ENCODE results near the gene TSHZ2. TPM values are rescaled to one million over a fixed set of nuclear protein-coding genes. Genes with fewer than 3 reads are reported as not detected.

The TSHZ2 gene
- total RNA-seq, 1 donor from 2014 or later = 0.06 TPM

DNA sequence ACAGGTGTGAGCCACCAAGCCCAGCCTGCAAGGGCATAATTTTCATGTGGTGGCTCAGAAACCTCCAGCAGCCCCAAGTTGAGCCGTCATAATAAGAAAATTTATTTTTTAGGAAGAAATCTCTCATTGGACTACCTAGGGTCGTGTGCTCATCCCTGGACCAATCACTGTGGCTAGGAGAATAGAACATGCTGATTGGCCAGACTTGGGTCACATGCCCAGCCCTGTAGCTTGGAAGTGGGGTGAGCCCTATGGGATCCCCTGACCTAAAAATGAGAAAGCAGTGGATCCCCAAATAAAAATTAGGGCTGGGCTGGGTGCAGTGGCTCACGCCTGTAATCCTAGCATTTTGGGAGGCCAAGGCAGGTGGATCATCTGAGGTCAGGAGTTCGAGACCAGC lies 466.2 kb downstream of the TSHZ2 start:
- no peak overlapping the region for H3K4me3 ChIP-seq (ENCODE audit: low read depth, low read length)
- TF ChIP-seq, protein P1, sequence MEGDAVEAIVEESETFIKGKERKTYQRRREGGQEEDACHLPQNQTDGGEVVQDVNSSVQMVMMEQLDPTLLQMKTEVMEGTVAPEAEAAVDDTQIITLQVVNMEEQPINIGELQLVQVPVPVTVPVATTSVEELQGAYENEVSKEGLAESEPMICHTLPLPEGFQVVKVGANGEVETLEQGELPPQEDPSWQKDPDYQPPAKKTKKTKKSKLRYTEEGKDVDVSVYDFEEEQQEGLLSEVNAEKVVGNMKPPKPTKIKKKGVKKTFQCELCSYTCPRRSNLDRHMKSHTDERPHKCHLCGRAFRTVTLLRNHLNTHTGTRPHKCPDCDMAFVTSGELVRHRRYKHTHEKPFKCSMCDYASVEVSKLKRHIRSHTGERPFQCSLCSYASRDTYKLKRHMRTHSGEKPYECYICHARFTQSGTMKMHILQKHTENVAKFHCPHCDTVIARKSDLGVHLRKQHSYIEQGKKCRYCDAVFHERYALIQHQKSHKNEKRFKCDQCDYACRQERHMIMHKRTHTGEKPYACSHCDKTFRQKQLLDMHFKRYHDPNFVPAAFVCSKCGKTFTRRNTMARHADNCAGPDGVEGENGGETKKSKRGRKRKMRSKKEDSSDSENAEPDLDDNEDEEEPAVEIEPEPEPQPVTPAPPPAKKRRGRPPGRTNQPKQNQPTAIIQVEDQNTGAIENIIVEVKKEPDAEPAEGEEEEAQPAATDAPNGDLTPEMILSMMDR (conservative IDR thresholded peaks at IDR 0.05; ENCODE audit: low read depth, low read length) = no peak
- DNase-seq (ENCODE audit: low read depth) = no peak

DNA sequence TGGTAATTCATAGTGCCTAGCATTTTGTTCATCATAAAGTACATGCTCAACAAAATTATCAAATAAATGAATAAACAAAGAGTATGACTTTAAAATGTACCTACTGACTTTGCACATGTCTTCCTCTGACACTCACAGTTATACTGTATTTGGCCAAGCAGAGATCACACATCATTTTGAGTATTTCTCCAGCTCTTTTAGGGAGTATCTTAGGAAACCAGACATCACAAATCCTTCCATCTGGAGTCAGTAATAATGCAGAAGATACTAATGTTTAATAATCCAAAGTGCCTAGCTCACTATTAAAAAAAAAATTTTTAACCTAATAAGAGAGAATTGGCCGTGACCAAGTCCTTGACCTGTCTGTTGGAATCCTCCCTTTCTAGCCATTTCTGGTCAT lies 466.9 kb downstream of the TSHZ2 start:
- no peak for DNase-seq (ENCODE audit: low read depth)
- no peak overlapping the region for H3K4me3 ChIP-seq (ENCODE audit: low read depth, low read length)
- TF ChIP-seq, protein P1 (conservative IDR thresholded peaks at IDR 0.05; ENCODE audit: low read depth, low read length) = no peak

DNA sequence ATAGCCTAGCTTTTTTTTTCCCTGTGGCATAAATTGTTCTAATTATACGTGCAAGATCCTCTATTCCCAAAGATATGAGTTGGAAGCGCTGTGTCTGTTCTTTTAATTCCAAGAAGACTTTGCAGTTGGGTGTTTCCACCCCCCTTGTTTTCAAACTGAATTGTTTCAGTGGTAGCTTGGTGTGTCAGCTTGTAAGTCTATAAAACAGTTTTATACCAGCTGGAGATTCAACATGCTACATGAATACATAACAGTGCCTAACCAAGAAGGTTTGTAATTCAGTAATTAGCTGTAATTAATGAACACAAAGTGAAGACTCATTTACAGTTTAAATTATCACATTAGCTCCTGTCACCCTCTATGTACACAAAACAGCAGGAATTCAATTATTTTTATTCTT lies 467.5 kb downstream of the TSHZ2 start:
- no peak for DNase-seq (ENCODE audit: low read depth)
- TF ChIP-seq, protein P1 (conservative IDR thresholded peaks at IDR 0.05; ENCODE audit: low read depth, low read length) = no peak
- H3K4me3 ChIP-seq (ENCODE audit: low read depth, low read length) = no peak overlapping the region

DNA sequence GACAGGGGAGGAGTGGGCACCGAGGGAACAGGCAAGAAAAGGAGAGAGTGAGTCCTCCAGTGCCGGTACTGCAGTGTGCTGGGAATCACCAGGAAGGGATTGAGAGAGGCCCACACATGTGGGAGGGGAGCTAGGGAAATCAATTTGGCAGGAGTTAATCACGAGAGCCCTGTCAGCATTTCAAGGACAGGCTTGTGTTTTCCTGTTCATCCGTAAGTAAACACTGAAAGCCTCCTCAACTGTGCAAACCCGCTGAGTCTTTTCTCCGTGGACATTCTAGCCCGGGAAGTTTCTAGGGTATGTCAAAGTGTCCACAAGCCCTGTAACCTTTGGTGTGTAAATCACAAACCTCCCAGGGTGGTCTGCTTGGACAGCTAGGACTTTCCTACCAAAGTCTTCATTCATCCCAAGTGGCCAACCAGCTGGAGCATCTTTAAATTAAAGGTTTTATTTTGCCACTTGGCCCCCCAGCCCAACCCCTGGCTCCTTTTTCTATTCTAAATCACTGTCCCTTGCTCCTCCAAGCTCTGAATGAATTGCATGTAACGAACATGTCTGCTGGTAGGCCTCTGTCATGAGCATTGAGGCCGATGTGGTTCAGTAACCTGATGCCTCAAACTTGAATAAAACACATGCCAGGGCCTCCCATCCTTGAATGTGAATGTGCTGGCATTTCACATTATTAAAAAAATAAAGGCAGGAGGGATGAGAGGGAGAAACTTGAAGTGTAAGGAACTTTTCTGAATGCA lies 472.4 kb downstream of the TSHZ2 start:
- TF ChIP-seq, protein P1 (conservative IDR thresholded peaks at IDR 0.05; ENCODE audit: low read depth, low read length) = no peak
- H3K4me3 ChIP-seq (ENCODE audit: low read depth, low read length) = no peak overlapping the region
- no peak for DNase-seq (ENCODE audit: low read depth)

DNA sequence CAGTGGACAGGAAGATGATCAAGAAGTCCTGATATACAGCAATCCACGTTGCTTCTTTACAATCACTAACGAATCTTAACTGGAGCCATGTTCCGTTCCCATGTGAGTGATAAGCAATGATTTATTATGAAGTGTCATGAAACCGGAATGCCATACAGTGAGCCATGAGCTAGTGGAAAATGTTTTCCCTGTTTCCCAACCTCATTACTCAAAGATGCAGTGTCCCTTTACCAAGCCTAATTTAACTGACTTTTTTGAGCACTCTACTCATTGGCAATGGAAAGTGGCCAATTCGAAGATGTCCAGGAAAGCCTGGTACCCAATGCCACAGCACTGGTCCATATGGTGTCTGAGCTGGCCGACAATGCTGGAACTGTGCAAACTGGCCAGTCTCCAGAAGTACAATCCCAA lies 473.2 kb downstream of the TSHZ2 start:
- TF ChIP-seq, protein P1 (conservative IDR thresholded peaks at IDR 0.05; ENCODE audit: low read depth, low read length) = no peak
- H3K4me3 ChIP-seq (ENCODE audit: low read depth, low read length) = no peak overlapping the region
- DNase-seq (ENCODE audit: low read depth) = no peak

DNA sequence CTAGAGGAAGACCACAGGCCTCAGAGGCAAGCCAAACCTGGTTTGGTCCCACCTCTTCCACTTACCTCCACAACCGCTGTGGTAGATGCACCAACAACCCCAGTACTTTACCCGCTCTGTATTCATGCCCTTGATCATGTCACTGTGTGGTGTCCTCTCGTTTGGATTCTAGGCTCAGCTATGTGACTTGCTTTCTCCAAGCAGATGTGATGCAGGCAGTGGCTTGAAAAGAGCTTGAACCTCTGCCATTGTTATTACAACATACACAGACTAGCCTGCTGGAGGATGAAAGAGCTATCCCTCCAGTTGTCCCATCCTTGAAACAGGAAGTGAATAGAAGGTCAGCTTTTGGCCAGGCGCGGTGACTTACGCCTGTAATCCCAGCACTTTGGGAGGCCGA lies 473.8 kb downstream of the TSHZ2 start:
- no peak for DNase-seq (ENCODE audit: low read depth)
- TF ChIP-seq, protein P1 (conservative IDR thresholded peaks at IDR 0.05; ENCODE audit: low read depth, low read length) = no peak
- no peak overlapping the region for H3K4me3 ChIP-seq (ENCODE audit: low read depth, low read length)

DNA sequence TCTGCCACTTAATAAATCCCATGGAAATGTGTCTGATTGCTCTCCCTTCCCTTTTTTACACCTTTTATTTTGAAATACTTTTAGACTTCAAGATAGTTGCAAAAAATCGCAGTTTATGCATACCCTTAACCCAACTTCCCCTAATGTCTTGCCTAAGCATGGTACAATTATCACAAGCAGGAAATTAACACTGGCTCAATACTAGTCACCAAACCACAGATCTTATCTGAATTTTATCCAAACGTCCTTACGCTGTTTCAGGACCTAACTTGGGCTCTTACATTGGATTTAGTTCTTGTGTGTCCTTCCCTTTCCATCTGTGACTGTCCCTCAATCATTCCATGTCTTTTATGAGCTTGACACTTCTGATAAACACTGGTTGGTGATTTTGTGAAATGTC lies 475.2 kb downstream of the TSHZ2 start:
- DNase-seq (ENCODE audit: low read depth) = no peak
- TF ChIP-seq, protein P1 (conservative IDR thresholded peaks at IDR 0.05; ENCODE audit: low read depth, low read length) = no peak
- no peak overlapping the region for H3K4me3 ChIP-seq (ENCODE audit: low read depth, low read length)
